GF-D8 (cell line): ENCODE results near the gene OTOR.

ENCODE experiments used
- DNase-seq: peaks from one replicate; lab custom pipeline; 2025; lab: John Stamatoyannopoulos, UW

Gene OTOR

GRCh38 chr20:16749573-16749972, 1.4 kb downstream of the OTOR start:
- no peak for DNase-seq

GRCh38 chr20:16752082-16752481, 3.9 kb downstream of the OTOR start:
- no peak for DNase-seq

- no peak for DNase-seq
These were observed 4.7 kb downstream of the OTOR start for GRCh38 chr20:16752901-16753300.

GRCh38 chr20:16758454-16759180, 10.5 kb downstream of the OTOR start:
- DNase-seq: no peak

GRCh38 chr20:16759181-16759563, 11.0 kb downstream of the OTOR start:
- no peak for DNase-seq

GRCh38 chr20:16760431-16761304, 12.5 kb downstream of the OTOR start:
- DNase-seq: no peak

GRCh38 chr20:16761305-16761829, 13.2 kb downstream of the OTOR start:
- peak; percentile 4 for DNase-seq

GRCh38 chr20:16764560-16764959, 16.4 kb downstream of the OTOR start:
- DNase-seq: no peak

GRCh38 chr20:16771213-16771612, 23.1 kb downstream of the OTOR start:
- DNase-seq: no peak

- no peak for DNase-seq
These were observed 27.8 kb downstream of the OTOR start for GRCh38 chr20:16775961-16776360.

GRCh38 chr20:16777126-16777525, 29.0 kb downstream of the OTOR start:
- DNase-seq: no peak

- no peak for DNase-seq
These were observed 30.0 kb downstream of the OTOR start for GRCh38 chr20:16778159-16778558.

- DNase-seq: no peak
These were observed 33.3 kb downstream of the OTOR start for GRCh38 chr20:16781496-16781895.

- DNase-seq: no peak
These were observed 37.1 kb downstream of the OTOR start for GRCh38 chr20:16785226-16785625.
